Glomerular endothelial cell (primary cell): ENCODE measurements around the gene SPG7. TPM values are rescaled to one million over a fixed set of nuclear protein-coding genes. Genes with fewer than 3 reads are reported as not detected.

ENCODE experiments used
- DNase-seq: peaks from one replicate; pipeline ENCODE4 v3.0.0-alpha.2; 2011; ENCODE audit warnings: low read depth, low spot score; ENCODE audit errors: extremely low read depth
- total RNA-seq: library from RNA; depleted of rRNA; stranded (reverse); fragments of >200 nt; gene quantifications from 2 replicates; pipeline ENCODE4 v1.2.3, GENCODE V29; 2015

The SPG7 gene
- total RNA-seq, 1 donor from 2014 or later, result 210 TPM

DNA sequence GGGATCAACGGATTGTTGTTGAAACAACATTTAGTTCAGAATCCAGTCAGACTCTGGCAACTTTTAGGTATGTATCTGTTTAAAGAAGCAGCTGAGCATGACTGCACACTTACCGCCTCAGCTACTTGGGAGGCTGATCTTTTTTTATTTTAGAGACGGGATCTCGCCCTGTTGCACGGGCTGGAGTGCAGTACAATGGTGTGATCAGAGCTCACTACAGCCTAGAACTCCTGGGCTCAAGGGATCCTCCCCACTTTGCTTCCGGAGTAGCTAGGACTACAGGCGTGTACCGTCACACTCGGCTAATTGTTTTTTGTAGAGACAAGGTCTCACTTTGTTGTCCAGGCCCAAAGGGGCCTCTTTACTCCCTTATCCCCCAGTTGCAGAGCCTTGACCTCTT lies 2.3 kb downstream of the SPG7 start:
- DNase-seq, result no peak

DNA sequence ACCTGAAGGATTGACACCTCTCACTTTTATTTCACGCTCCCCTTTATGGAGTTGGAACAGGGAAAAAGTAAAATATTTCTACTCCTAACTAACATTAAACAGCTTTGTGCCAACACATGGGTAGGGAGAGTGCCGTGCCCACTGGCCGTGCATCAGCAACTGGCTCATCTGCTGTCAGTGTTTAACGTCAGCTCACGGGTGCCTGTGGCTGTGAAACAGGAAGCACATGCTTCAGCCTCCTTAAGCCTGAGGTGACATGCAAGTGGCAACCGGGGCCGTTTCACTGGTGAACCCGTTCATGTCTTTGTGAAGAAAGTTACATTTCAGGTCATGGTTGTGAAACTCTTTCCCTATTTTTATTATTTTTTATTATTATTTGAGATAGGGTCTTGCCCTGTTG lies 3.2 kb downstream of the SPG7 start:
- DNase-seq, result no peak

DNA sequence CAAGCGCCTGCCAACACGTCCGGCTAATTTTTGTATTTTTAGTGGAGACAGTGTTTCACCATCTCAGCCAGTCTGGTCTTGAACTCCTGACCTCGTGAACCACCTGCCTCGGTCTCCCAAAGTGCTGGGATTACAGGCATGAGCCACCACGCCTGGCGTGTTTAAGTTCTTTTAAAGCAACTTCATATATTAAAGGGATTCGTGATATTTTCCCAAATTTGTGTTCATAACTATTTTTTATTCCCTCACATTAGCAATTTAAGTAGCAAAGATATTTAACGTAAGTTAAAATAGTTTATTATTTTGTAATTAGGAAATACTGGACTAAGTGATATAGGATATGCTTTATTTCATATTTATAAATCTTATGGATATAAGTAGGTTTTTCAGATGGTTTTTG lies 4.2 kb downstream of the SPG7 start:
- DNase-seq, result no peak

DNA sequence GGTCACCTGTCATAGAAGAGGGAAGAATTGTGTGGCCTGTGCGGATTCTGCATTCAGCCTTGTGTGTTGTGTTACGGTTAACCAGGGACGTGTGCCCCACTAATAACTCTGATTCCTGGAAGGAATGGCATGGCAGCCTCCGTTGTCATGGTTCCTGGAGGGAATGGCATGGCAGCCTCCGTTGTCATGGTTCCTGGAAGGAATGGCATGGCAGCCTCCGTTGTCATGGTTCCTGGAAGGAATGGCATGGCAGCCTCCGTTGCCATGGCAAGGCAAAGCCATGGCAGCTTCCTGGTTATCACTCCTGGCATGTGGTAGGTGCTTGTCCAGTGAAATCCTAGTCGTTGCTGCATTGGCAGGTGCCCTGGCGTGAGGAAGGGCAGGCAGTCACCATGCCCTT lies 8.9 kb downstream of the SPG7 start:
- DNase-seq, result no peak

DNA sequence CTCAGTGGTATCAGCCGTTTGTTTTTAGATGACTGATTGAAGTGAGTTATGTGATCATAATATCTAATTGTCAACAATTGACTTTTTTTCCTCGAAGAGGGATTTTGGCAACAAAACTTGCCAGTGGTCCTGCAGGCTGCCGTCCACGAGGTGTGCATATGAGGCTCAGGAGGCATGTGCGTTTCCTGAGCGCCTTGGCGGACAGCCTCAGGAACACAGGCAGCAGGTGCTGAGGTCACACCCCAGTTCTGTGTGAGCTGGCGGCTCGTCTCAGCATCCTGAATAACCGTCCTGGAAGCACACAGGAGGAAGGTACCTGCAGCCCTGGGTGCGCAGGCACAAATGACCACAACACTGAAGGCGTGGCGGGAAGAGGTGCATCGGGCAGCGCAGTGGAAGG lies 11.7 kb downstream of the SPG7 start:
- DNase-seq, result no peak

DNA sequence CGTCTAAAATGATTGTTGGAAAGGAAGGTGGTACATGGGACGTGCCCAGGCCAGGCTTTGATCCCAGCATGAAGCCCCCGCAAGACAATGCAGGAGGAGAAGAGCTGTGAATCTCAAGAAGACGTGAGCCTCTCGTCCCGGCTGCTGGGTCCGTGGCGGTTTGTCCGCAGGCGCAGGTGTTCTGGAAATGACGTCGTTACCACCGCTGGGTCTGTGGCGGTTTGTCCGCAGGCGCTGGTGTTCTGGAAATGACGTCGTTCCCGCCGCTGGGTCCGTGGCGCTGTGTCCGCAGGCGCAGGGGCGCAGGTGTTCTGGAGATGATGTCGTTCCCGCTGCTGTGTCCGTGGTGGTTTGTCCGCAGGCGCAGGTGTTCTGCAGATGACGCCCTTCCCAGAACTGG lies 14.1 kb downstream of the SPG7 start:
- no peak for DNase-seq

DNA sequence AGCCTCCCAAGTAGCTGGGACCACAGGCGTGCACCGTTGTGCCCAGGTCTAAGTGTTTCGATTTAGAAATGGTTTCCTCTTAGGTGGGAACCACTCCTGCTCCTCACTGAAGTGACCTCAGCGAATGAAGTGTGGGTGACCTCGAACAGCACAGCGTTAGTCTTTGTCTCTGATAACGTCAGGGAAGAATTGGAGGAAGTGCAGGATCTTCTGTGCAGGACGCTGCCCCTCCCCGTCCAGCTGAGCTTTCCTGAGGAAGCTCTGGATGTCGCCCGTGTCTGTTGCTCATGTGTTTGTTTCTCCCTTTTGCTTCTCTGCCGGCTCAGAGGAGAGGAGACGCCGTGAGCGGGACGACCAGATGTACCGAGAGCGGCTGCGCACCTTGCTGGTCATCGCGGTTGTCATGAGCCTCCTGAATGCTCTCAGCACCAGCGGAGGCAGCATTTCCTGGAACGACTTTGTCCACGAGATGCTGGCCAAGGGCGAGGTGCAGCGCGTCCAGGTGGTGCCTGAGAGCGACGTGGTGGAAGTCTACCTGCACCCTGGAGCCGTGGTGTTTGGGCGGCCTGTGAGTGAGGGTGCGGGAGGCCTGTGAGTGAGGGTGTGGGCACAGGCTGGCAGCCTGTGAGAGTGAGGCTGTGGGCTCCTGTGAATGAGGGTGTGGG lies 15.6 kb downstream of the SPG7 start:
- DNase-seq, result no peak

DNA sequence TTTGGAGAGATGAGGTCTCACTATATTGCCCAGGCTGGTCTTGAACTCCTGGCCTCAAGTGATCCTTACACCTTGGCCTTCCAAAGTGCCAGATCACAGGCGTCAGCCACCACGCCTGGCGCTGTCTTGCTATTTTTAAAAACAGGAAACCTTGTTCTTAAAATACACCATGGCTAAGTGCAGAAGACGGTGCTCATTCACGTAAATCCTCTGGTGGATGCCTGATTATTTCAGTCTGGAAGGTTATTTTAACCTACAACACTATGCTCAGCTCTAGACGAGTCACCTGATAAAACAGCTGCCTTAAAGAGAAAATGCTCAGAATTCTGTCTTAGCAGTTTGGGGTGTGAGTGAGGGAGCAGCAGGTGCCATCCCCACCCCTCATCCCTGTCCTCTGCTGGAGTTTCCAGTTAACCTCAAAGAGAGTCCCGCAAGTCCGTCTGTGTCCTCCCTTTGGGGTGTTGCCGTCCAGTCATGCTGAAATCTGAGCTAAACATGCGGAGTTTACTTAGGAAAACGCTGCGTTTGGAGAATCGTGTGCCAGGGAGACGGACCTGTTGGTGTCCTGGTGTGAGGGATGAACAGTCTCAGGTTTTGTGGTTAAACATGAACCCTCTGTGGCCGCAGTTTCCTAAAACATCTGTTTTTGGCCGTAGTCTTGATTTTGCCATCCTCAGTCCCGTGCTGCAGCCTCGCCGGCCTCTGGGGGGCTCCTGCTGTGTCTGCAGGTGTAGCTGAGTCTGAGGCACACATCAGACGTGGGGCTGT lies 17.1 kb downstream of the SPG7 start:
- no peak for DNase-seq

DNA sequence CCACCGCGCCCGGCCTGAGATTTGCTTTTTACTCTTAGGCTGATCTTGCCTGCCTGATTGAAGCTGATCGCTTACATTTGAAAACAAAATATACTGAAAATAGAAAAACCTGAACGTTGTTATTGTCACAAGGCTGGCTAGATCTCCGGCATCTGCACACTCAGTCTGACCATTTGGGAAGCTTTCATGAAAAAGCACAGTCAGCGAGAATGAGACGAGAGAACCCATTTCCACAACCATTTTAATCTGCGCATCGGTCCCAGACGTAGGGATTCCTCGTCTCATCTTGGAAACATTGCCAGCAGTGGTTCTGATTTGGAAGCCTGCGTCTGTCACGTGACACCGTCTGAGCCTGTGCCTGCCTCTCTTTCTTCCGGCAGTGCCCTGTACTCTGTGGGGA lies 20.9 kb downstream of the SPG7 start:
- DNase-seq, result no peak

DNA sequence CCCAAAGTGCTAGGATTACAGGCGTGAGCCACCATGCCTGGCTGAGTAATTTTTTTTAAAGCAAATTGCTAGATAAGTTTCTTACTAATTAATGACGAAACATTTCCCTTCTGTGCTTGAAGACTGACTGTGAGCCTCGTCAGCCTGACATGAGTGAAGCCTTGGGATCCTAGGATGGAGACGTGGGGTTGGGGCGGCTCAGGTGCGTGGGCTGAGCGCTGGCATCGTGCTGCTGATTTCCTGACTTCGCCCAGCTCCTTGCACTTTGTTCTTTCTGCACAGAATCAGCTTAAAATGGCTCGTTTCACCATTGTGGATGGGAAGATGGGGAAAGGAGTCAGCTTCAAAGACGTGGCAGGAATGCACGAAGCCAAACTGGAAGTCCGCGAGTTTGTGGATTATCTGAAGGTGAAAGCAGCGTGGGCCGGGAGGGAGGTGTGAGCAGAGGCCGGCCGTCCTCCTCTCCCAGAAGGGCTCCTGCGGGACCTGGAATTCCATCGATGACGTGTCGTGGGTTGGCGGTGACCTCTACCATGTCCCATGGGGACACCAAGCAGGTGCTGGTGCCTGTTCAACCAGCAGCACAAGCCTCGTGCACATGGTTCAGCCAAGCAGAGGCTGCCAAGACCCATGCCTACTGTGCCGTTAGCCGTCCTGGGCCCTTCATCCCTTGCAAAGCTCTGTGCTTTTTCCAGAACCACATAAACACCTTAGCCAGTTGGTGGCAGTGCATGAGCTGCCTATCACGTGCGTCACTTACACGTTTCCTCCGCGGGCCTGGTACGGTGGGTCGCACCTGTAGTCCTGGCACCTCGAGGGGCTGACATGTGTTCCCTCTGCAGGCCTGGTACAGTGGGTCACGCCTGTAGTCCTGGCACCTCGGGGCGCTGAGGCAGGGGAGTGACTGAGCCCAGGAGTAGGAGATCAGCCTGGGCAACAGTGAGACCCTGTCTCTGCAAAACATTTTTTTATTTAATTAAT lies 22.5 kb downstream of the SPG7 start:
- DNase-seq, result no peak

DNA sequence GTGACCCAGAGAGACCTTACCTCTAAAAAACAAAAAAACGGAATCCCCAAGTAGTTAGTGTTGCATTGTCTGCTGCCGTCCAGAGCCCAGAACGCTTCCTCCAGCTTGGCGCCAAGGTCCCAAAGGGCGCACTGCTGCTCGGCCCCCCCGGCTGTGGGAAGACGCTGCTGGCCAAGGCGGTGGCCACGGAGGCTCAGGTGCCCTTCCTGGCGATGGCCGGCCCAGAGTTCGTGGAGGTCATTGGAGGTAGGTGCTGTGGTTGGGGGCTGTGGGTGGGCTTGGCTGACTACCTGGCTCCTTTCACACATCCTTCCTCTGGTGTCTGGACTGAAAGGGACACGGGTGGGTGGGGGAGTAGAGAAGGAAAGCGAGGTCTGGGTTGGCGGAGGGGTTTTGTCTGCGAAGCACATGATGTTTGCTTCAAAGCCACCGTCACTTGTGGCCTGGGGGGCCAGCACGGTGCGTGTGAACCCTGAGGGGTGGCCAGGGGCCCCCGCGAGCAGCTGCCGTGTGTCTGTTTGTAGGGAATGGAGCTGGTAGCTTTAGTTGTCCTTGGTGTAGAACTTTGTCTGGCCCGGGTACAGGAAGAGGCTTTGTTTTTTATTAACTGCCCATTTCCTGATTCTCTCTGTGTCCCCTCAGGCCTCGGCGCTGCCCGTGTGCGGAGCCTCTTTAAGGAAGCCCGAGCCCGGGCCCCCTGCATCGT lies 23.8 kb downstream of the SPG7 start:
- no peak for DNase-seq

DNA sequence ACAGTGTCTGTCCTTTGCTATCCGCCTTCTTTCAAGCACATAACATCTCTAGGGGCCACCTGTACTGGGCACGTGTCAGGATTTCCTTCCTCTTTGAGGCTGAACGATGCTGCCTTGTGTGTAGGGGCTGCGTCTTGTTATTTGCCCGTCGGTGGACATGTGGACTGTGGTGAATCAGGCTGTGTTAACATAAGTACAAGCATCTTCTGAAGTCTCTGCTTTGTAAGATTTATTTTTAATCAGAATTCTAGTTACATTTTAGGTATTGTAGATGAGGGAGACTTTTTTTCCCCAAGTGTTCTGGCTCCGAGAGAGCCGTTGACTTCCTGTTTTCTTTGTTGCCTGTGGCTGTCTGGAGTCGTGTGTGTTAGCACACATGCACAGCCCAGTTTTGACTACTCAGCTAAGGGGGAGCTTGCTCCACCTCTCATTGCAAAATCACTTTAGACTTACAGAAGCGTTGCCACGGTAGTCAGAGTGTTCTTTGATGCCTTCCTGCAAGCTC lies 26.1 kb downstream of the SPG7 start:
- no peak for DNase-seq

DNA sequence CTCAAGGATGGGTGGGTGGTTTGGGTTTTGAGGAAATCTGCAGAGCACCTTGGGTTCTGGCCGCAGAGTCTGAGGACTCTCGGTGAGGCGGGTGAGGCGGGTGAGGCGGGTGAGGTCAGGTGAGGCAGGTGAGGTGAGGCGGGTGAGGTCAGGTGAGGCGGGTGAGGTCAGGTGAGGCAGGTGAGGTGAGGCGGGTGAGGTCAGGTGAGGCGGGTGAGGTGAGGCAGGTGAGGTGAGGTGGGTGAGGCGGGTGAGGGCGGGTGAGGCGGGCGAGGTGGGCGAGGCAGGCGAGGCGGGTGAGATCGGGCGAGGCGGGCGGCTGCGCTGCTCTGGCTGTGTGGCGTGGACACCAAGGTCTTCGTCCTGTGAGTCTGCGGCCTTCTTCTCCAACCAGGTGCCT lies 28.2 kb downstream of the SPG7 start:
- DNase-seq, result no peak

DNA sequence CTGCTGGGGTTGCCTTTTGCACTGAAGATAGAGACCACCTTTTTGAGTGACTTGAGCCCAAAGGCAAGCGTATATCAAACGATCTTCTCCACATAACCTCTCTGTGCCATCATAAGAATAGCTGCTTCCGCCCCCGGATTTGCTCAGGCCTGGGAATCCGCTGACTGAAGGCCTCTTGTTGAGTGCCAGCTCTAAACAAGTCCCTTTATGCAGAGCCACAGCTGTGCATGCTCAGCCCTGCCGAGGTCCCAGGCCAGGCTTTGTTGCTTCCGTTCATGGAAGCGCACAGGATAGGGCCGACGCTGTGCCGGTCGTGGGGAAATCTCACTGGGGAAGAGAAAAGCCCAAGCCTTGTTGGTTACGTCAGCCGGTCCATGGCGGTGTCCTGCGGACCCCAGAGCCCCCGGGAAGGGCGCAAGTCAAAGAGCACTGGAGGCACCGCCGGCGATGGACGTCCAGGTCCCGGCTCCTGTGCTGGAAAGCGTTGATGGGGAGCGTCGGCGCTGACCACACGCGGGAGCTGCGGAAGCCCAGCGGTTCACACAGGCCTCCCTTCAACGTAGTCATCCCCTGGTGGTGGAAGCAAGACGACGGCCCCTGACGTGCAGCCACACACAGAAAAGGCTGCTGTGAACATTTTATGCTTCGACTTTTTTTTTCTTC lies 28.8 kb downstream of the SPG7 start:
- DNase-seq, result no peak

DNA sequence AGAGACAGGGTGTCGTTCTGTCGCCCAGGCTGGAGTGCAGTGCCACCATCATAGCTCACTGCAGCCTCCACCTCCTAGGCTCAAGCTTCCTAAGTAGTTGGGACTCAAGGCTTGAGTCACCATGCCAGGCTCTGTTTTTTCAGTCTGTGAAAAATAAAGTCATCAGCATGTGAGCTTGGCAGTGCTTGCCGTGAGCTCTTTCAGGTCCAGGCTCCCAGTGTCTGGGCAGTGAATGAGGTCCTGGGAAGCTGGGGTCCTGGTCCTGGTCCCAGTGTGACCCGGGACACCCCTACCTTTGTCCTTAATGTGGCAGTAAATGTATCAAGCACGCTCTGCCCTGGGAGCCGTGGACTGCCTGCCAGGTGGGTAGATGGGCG lies 29.3 kb downstream of the SPG7 start:
- no peak for DNase-seq

DNA sequence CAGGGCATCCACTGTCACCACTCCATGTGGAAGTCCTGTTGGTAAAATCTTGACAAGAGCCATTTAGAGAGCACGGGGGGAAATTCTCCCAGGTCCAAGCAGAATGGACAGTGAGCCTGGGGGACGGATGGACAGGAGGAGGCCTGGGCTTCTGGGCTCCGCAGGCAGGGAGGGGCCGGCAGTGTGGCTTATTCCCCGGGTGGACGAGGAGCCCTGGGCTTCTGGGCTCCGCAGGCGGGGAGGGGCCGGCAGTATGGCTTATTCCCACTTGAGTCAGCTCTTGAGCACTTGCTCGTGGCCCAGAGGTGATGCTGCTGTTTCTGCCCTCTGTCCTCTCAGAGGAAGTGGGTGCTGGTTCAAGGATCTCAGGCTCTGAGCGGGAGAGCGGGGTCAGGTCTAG lies 30.1 kb downstream of the SPG7 start:
- no peak for DNase-seq

DNA sequence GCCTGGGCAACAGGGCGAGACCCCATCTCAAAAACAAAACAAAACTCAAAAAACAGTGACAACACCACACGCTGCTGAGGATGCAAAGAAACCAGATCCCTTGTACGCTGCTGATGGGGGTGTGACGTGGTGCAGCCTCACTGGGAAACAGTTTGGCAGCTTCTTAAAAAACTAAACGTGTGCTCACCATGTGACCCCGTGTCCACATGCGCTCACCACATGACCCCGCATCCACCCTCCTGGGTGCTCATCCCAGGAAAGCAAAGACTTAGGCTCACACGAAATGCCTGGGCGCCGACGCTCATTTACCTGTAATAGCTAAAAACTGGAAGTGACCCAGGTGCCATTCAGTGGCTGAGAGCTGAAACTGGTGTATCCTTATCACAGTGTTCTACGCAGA lies 32.4 kb downstream of the SPG7 start:
- DNase-seq, result no peak

DNA sequence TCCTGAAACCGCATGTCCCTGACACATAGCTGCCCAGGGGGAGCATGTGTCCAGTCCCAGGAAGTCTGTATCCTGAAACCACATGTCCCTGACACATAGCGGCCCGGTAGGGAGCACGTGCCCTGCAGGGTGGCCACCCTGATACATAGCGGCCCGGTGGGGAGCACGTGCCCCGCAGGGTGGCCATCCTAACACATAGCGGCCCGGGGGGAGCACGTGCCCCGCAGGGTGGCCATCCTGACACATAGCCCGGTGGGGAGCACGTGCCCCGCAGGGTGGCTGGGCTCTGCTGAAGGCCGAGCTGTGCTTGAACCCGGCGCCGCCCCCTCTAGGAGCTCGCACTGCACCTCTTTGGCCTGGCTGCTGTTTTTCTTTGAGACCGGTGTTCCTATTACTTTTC lies 33.6 kb downstream of the SPG7 start:
- no peak for DNase-seq

DNA sequence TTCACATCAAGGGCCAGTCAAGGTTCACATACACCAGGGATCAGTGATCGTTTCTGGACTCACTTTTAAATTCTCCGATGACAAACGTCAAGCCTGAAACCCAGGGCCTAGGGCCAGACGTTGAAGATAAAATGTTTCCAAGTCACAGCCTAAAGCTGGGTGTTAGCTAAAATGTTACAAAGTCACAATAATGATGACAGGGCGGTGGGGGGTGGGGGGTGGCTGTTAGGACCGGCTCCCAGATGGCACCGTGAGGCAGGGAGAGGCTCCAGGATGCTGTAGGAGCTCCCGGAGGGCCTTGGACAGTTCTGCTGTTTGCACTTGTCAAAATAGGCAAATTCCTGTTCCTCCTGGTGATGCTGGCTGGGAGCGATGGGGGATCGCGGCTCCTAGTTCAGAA lies 35.9 kb downstream of the SPG7 start:
- DNase-seq, result no peak

DNA sequence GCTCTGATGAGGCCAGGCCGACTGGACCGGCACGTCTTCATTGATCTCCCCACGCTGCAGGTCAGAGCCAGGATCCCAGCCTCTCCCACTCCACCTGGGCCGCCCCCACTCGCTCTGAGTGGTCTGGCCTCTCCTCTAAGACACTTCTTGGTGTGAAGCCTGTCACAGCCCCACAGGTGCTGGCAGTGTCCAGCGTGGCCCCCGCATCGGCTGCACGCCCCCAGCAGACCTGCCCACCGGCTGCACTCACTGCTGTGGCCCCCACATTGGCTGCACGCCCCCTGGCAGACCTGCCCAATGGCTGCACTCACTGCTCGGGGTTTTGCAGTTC lies 36.5 kb downstream of the SPG7 start:
- DNase-seq, result no peak
